ENCODE data around the gene FGFBP3. TPM values are rescaled to one million over a fixed set of nuclear protein-coding genes. Genes with fewer than 3 reads are reported as not detected.
"Not testable (repeated sequence)": the region's sequence is repeated elsewhere in the genome, so short reads cannot be mapped to it uniquely, and the experiment has no call there.

The FGFBP3 gene
- total RNA-seq, 1 donor: 0.86 TPM

DNA sequence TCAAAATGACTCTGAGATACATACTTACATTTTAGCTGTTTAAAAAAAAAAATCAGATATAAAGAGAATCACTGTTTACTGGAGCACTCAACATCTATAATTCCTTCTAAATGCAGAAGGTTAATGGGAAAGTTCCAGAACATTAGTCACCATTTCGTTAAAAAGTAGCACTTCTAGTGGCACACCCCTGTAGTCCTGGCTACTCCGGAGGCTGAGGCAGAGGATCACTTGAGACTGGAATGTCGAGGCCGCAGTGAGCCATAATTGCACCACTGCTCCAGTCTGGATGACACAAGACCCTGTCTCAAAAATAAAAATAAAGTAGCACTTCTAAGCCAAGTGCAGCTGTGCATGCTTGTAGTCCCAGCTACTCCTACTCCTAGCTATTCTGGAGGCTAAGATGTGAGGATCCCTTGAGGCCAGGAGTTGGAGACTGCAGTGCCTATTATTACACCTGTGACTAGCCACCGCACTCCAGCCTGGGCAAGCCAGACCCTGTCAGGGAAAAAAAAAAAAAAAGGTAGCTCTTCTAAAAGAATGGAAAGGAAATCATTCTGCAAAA lies 2.2 kb downstream of the FGFBP3 start:
- no peak for DNase-seq (ENCODE audit: low read depth)
- H3K4me3 ChIP-seq (ENCODE audit: low read depth, low read length): no peak overlapping the region

DNA sequence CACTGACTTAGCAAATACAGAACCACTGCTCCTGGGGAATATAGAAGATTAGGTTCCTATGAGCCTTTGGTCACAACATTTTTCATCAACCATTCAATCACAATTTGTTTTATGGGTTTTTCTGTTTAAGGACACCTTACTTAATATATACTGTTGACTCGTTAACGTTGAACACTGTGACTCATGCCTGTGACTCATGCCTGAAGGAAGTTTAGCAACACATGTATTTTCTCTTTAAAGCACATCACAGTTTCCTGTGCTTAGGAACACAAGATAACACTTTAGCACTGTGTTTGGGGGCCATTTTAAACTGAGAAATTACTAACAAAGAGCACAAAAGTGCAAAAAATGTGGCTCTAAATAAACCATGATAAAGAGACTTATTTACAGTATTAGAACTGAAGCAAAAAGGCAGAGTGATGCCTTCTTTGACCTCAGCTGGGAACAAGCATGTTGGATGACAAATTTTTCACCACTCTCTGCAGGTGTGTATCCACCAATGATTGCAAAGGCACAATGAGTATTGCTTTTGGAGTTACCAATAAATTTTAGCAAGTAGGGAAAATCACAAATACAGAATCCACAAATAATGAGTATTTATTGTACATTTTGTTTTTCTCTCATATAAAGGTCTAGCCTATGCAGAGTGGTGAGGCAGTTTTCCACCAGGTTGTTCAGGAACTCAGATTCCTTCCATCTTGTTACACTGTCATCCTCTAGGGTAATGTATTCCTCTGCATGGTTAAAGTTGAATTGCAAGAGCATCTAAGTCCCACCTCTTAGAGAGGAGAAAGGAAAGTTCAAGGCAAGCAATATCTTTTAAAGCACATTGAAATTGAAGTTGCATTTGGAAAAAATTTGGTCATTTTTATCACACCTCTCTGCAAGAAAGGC lies 7.3 kb downstream of the FGFBP3 start:
- H3K4me3 ChIP-seq (ENCODE audit: low read depth, low read length): no peak overlapping the region
- no peak for TF ChIP-seq CTCF (IDR thresholded peaks at IDR 0.05; ENCODE audit: insufficient read depth, low read depth, low read length)
- DNase-seq (ENCODE audit: low read depth): peak; percentile 98

More for the DNA sequence above, 2.2 kb downstream of the FGFBP3 start:
- no peak for TF ChIP-seq CTCF (IDR thresholded peaks at IDR 0.05; ENCODE audit: insufficient read depth, low read depth, low read length)

DNA sequence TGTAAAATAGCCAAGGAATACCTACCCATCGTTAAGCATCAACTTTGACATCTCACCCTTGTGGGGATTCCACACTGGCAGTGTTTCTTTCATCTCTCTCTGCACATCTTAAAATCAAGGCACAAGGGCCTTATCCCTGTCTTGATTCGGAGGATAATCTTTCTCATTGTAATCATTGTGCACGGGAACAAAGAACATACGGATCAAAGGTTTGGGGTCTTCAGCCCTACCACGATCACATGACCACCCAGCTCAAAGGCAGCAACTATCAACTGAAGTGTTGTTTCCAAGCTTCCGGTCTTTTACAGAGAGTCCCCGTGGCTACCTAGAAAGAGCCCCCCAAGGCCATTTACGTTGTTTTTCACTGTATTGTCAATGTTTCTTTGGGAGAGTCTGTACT lies 11.9 kb downstream of the FGFBP3 start:
- no peak overlapping the region for H3K4me3 ChIP-seq (ENCODE audit: low read depth, low read length)
- DNase-seq (ENCODE audit: low read depth): no peak
- TF ChIP-seq CTCF (IDR thresholded peaks at IDR 0.05; ENCODE audit: insufficient read depth, low read depth, low read length): no peak

DNA sequence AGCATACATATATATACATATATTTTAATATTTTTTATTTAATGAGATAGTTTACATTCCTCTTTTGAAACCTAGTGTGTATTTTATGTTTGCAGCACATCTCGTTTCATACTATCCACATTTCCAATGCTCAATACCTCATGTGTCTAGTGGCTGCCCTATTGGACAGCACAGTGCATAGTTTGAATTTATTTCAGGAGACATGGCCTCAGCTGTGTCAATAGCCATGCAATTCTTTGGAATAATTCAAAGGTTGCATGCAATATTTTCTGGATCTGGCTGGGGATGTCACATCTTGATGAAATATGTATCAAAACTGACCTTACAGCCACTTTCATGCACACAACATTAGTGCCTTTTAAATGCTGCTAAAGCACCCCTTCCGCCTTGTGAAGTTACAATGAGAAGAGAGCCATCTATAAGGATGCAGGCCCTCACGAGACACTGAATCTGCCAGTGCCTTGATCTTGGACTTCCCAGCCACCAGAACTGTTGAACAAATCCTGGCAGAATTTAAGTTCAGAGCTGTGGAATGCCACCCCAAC lies 13.0 kb downstream of the FGFBP3 start:
- no peak overlapping the region for H3K4me3 ChIP-seq (ENCODE audit: low read depth, low read length)
- no peak for TF ChIP-seq CTCF (IDR thresholded peaks at IDR 0.05; ENCODE audit: insufficient read depth, low read depth, low read length)
- no peak for DNase-seq (ENCODE audit: low read depth)

- DNase-seq (ENCODE audit: low read depth); H3K4me3 ChIP-seq (ENCODE audit: low read depth, low read length): not testable (repeated sequence)
Observed at GRCh38 chr10:91894261-91894685, 15.0 kb downstream of the FGFBP3 start.

GRCh38 chr10:91893051-91893450 lies 16.2 kb downstream of the FGFBP3 start:
- no peak for TF ChIP-seq CTCF (IDR thresholded peaks at IDR 0.05; ENCODE audit: insufficient read depth, low read depth, low read length)
- no peak for DNase-seq (ENCODE audit: low read depth)
- H3K4me3 ChIP-seq (ENCODE audit: low read depth, low read length): no peak overlapping the region

All from fibroblast of villous mesenchyme (primary cell).